Measurements from ENCODE around the gene NRTN.

The NRTN gene

GRCh38 chr19:5786593-5787408 is 18.1 kb upstream of the NRTN start:
- TF ChIP-seq ZFX (IDR thresholded peaks at IDR 0.05; ENCODE audit: borderline replicate concordance) = no peak
- H3K27ac ChIP-seq = no peak overlapping the region

GRCh38 chr19:5787409-5788182 is 17.3 kb upstream of the NRTN start:
- TF ChIP-seq ZFX (IDR thresholded peaks at IDR 0.05; ENCODE audit: borderline replicate concordance) (no peak), CTCF (IDR thresholded peaks at IDR 0.05) (no peak)
- H3K27ac ChIP-seq = no peak overlapping the region

GRCh38 chr19:5788422-5788821 is 16.4 kb upstream of the NRTN start:
- TF ChIP-seq ZFX (IDR thresholded peaks at IDR 0.05; ENCODE audit: borderline replicate concordance) (no peak), CTCF (IDR thresholded peaks at IDR 0.05) (no peak)
- H3K27ac ChIP-seq = no peak overlapping the region

- H3K27ac ChIP-seq = no peak overlapping the region
- TF ChIP-seq ZFX (IDR thresholded peaks at IDR 0.05; ENCODE audit: borderline replicate concordance) = no peak
- no peak for TF ChIP-seq CTCF (IDR thresholded peaks at IDR 0.05)
Observed at GRCh38 chr19:5789351-5789761, 15.5 kb upstream of the NRTN start.

DNA sequence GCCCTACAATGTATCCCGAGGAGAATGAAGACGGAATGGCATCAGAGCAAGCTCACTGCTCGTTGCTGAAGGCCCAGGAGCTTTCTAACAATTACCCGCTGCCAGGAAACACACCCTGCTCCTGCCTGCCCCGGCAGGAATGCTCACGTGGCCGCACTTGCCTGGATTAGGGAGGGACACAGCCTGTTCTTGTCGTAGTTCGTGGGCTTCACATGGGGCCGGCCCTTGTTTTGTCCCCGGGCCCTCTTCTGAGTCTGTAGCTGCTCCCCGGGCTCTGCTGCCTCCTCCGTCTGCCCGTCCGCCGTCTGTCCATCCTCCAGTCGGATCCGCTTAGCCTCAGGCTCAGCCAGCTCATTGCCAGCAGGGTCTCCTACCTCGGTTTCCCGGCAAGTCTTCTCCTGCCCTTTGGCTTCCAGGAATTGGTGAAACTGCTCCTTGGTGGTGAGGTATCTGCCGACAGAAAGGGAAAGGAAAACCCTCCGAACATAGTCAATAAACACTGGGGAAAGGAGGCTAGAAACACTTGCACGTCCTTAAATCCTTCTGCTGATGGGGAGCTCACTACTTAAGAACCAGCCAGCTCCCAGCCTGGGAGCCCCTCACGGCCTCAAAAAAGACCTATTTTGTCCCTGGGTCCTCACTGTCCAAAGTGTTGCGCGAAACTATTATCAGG is 14.8 kb upstream of the NRTN start:
- H3K27ac ChIP-seq = peak overlapping the region; percentile 94
- TF ChIP-seq CTCF (IDR thresholded peaks at IDR 0.05) (no peak), ZFX (IDR thresholded peaks at IDR 0.05; ENCODE audit: borderline replicate concordance) (no peak)

DNA sequence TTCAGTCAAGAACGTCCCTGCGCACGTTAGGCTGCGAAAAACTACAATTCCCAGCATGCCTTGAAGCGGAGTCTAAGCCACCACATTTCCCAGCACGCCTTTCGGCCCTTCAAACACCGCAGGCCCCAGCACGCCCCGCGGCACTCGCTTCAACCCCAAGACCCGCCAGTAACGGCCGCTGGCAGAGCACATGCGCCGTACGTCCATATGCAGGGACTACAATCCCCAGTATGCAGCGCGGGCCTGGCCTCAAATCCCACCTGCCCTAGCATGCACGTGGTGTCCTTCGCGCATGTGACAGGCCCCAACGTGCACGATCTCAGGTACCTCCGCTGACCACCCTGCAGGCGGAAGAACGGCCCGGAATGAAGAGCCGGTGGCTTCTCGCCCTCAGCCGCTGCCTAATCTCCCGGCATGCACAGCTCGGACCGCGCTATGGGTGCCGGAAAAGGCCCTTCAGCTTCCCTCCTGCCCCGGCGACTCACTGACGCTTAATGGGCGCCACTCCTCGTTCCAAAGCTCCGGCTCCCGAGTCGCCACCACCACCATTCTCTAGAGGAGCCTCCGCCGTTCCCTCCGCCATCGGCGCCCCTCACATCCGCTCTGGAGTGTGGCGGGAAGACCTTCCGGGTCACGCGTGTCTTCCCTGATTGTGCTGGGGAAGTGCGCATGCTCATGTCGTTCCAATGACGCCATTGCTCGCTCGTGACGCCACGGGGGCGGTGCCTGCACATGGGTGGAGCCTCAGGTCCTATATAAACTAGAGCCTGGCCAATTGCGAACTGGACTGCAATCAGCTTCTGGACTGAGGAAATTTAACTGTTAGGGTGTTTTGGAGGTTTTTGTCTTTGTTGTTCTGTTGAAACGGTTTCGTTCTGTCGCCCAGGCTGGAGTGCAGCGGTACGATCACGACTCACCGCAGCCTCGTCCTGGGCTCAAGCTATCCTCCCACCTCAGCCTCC is 14.0 kb upstream of the NRTN start, which contains the start of gene DUS3L:
DUS3L (minus strand) TSS at position 605 of the 962 bp plus-strand sequence; CDS start at position 583, 22 bp downstream.
- H3K27ac ChIP-seq = peak within 1 kb of the TSS; percentile 94
- TF ChIP-seq CTCF (IDR thresholded peaks at IDR 0.05) (no peak), ZFX (IDR thresholded peaks at IDR 0.05; ENCODE audit: borderline replicate concordance) (no peak)

All from 22Rv1 (cell line).